Stimulated activated CD4-positive, alpha-beta T cell treated with anti-CD3 and anti-CD28 coated beads, Interleukin-1b, Interleukin-23, amount 100 ng/mL, for 24 hours (primary cell): ENCODE results near the gene TRIP4.
"Not testable (repeated sequence)": the region's sequence is repeated elsewhere in the genome, so short reads cannot be mapped to it uniquely, and the experiment has no call there.

Source experiments
- DNase-seq, 4 experiments: peaks; one replicate each; pipeline ENCODE4 v3.0.0-alpha.2; 2020; ENCODE audit warnings: low read depth in 4 of 4, low spot score in 1 of 4

TRIP4 gene

DNA sequence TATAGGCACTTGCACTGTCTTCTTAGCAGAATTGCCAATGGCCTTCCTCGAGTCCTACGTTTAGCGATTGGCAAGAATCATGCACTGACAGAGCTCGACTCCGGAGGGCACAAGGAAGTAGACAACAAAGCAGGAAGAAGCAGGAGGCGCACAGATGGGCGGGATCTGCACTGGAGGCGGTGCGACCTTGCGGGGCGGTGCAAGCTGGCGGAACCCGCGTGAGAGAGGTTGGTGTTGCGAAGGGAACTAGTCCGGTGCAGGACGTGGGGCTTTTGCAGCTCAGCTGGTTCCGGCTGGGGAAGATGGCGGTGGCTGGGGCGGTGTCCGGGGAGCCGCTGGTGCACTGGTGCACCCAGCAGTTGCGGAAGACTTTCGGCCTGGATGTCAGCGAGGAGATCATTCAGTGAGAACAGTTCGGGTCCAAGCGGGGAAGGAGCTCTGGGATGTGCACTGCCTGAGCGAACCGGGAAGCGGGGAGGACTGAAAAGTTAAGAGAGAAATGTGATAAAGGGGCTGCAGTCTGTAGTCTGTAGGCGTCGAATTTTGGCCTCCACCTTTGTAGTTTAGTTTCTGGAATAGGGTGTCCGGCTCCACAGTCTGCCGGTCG lies at the start of gene TRIP4:
TSS of gene TRIP4 (plus strand) at position 275 of the 607 bp plus-strand sequence. CDS start at position 303, 28 bp downstream.
- peak; percentile 86 to 95 (median 90) for DNase-seq

DNA sequence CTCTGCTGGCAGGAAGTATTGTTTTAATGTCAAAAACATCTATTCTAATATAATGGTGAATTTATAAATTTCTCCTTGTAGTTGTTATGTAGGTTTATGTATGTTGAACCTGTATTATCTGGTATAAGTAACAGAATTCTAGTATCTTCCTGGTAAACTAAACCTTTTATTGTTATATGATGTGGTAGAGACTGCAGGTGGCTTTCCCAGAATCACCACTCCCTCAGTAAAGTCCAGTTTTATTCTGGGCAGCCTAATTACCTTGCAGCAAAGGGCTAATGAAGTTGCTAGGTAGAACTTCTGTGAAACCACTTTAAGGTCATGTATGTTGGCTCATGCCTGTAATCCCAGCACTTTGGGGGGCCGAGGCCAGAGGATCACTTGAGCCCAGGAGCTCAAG lies 47.3 kb upstream of the TRIP4 start:
- no peak for DNase-seq

GRCh38 chr15:64341961-64342360 lies 45.7 kb upstream of the TRIP4 start:
- no peak for DNase-seq

DNA sequence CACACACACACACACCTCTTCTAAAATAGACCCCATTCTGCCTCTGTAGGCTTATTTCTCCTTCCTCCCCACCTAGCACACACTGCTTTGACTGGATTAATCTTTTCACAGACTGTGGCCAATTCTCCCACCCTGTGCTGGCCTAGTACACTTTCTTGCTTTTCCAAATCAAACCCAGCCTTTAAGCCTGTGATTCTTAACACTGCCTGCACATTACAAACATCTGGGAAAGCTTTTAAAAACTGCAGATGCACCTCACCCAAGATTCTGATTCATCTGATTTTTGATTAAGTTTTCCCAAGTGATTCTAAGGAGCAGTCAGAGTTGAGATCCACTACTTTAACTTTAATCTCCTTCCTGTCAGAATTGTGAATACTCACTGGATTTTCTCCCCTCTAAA lies 44.4 kb upstream of the TRIP4 start:
- no peak for DNase-seq

GRCh38 chr15:64343841-64344240 lies 43.8 kb upstream of the TRIP4 start:
- no peak for DNase-seq

DNA sequence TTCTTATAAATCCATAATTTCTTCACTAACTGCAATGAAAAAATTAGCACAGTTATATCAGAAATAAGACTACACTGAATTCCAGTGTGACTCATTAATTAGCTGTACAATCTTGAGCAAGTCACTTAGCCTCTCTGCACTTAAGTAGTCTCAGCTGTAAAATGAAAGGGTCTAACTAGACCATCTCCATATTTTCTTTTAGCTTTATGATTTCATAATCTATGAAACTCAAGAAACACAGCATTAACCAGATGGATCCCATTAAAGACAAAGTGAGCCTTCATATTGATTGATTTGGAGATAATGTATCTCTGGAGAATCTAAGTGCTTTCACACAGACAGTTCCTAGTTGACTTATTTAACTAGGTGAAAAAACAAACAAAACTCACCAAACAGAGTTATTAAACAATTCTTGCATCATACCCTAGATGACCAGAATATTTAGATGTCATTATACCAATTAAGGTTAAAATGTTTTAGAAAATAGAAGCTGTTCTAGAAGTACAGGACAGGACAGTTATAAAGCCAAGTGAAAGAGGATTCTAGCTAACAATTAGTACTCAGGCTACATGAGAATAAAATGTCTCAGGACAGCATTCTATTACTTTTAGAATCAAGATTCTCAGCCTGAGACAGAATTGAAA lies 42.9 kb upstream of the TRIP4 start:
- DNase-seq = no peak

DNA sequence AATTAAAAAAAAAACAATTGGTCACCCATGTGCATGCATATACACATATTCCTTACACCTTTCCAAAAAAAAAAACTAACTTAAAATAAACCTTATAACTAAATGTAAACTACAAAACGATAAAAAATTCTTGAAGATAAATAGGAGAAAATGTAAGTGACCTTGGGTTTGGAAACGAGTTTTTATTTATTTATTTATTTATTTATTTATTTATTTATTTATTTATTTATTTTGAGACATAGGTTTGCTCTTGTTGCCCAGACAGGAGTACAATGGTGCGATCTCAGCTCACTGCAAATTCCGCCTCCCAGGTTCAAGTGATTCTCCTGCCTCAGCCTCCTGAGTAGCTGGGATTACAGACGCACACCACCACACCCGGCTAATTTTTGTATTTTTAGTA lies 41.4 kb upstream of the TRIP4 start:
- not testable (repeated sequence) for DNase-seq

DNA sequence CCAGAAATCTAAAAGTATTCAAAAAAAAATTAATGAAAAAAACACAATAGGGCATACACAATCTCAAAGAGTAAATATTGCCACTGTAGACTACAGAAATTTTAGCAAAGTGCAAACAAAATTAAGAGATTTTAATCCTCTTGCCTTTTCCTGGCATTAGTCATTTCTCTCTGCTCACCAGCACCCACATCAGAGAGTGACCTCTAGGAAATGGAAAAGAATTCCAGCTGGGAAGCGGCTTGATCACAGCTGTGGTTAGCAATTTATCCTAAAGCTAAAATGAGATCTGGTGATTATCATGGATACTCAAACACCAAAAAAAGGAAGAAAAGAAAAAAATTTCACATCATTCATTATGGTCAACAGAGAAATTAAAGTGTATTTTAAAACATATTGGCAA lies 39.2 kb upstream of the TRIP4 start:
- DNase-seq = no peak

GRCh38 chr15:64349375-64349774 lies 38.3 kb upstream of the TRIP4 start:
- DNase-seq = no peak

GRCh38 chr15:64351265-64351664 lies 36.4 kb upstream of the TRIP4 start:
- DNase-seq = no peak

- DNase-seq = no peak
Measured at GRCh38 chr15:64354688-64355344, 32.8 kb upstream of the TRIP4 start.

DNA sequence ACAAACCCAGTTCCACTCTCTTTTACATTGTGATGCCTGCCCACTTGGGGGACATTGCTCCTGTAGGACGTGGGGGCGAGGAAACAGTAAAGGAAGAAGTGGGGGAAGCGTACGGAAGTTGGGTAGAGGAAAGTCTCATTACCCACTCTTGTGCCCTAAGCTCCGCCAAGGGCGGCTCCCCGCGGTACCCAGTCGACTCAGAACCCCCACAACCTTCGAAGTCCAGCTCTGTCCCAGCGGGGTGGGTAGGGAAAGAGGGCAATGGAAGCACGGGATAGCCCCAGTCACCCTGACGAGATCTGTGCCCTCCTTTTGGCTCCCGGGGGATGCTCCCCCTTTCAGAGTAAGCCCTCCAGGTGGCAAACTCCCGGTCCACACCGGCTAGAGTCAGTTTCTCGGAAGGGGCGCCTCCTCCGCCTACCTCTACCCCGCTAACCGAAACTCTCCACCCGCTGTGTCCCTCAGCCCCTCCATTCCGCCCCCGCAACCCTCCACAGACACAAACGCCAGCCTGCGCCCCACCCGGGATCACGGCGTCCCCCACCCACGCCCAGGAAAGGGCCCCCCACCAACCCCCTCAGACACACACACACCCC lies 32.2 kb upstream of the TRIP4 start:
- DNase-seq = peak in 3 of 4 experiments; percentile 3 to 23 (median 11)

- DNase-seq = peak; percentile 80 to 90 (median 84)
Measured at GRCh38 chr15:64355944-64356709, 31.5 kb upstream of the TRIP4 start, which contains the start of gene CSNK1G1. Gene CSNK1G1, minus strand, starts transcription at chr15:64356173. Its CDS starts 55,674 bp downstream, at chr15:64300499.

DNA sequence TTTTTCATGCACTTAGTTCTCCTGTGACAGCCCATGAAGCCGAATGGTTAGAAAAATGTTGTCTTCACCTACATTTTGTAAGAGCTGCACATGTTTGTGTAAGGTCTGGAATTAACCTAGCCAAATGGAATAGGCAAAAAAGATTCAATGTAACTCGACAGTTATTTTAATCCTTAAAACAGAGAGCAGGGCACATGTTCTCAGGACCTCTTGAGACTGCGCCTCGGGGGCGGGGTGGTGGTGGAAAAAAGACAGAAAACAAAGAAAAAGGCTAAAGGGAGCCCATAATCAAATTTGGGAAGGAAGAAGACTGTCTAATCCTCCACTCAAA lies 31.0 kb upstream of the TRIP4 start:
- DNase-seq = no peak

GRCh38 chr15:64361259-64361658 lies 26.4 kb upstream of the TRIP4 start:
- no peak for DNase-seq

- DNase-seq = no peak
Measured at GRCh38 chr15:64369078-64369607, 18.5 kb upstream of the TRIP4 start.

DNA sequence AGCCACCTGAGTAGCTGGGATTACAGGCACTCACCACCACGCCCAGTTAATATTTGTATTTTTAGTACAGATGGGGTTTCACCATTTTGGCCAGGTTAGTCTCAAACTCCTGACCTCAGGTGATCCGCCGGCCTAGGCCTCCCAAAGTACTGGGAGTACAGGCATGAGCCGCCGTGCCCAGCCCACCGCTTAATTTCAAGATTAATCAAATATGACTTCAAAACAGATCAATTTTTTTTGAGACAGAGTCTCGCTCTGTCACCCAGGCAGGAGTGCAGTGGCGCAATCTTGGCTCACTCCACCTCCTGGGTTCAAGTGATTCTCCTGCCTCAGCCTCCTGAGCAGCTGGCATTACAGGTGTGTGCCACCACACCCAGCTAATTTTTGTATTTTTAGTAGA lies 16.3 kb upstream of the TRIP4 start:
- not testable (repeated sequence) for DNase-seq

DNA sequence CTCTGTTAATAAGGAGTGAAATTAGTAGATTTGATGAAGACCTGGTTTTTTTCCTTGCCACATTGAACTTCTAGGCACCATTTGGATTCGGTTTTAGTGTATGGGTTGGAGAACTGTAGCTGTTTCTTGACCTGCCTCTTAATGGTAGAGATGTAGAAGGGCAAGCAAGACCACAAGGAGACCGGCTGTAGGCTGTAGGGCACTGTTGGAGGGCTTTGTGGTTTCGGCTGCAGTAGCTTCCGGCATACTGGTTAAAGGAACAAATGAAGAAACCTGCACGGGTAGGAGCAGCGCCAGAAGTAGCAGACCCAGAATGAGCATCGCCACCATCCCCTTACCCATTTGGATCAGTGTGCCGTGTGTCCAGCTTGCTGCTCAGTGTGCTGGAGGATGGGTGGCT lies 14.3 kb upstream of the TRIP4 start:
- no peak for DNase-seq

DNA sequence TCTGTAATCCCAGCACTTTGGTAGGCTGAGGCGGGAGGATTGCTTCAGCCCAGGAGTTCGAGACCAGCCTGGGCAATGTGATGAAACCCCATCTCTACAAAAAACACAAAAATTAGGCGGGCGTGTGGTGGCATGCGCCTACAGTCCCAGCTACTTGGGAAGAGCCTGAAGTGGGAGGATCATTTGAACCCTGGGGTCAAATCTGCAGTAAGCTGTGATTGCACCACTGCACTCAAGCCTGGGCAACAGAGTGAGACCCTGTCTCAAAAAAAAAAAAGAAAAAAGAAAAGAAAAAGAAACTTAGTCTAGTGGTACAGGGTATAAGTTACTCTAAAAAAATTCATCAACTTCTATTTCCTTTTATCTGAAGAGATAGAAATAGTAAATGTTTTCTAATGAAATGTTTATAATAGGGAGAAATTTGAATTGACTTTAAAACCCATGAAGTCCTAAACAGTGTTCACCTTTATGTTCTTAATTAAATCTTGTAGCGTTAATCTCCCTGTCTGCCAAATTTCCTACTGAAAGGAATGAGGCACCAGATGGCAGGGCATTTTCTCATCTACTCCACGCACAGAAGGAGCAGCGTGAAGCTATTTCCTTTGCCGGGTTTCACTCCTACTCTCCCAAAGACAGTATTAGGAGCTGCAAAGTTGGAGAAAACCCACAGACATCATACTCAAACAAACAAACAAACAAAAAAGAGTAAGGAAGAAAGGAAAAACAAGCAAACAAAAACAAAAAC lies 8.2 kb upstream of the TRIP4 start:
- DNase-seq = no peak

- DNase-seq = not testable (repeated sequence)
Measured at GRCh38 chr15:64380130-64380870, 7.3 kb upstream of the TRIP4 start.
